Measurements from ENCODE around the gene ZNF19.

The ZNF19 gene

DNA sequence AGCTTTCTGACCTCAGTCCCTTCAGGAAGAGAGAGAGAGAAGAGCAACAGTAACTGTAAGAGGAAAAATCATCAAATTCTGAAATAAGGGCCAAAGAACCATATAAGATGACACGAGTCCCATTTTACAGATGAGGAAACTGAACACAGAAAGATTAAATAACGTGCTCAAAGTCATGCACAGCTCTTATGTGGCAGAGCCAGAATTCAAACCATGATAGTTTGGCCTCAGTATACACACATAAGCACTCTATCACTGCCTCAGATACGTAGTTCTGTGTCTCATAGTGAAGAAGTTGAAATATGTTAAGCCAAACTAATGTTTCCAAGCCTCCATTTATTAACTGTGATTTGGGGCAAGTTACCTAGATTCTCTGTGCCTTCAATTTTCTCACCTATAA lies 1.9 kb upstream of the ZNF19 start:
- in situ Hi-C loops (cut with MboI; ENCODE audit: low sequenced_read_pairs), result no loop called here

DNA sequence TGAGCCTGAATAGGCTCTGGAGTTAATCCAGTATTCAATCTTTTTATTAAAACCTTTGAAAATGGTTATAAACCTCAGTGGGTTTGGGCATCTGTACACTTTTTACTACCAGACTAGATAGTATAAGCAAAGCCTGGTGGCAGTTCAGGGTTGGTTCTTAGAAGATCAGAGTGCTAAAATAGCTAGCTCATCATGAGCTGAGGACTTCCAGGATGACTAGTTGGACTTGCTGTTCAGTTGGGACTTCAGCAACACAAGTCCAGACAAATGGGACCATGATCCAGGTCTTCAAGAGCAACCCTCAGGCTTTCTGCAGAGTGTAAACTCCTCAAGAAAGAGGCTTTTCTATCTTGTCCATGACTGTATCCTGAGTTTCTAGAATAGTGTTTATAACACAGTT lies 1.2 kb upstream of the ZNF19 start:
- in situ Hi-C loops (cut with MboI; ENCODE audit: low sequenced_read_pairs), result no loop called here

DNA sequence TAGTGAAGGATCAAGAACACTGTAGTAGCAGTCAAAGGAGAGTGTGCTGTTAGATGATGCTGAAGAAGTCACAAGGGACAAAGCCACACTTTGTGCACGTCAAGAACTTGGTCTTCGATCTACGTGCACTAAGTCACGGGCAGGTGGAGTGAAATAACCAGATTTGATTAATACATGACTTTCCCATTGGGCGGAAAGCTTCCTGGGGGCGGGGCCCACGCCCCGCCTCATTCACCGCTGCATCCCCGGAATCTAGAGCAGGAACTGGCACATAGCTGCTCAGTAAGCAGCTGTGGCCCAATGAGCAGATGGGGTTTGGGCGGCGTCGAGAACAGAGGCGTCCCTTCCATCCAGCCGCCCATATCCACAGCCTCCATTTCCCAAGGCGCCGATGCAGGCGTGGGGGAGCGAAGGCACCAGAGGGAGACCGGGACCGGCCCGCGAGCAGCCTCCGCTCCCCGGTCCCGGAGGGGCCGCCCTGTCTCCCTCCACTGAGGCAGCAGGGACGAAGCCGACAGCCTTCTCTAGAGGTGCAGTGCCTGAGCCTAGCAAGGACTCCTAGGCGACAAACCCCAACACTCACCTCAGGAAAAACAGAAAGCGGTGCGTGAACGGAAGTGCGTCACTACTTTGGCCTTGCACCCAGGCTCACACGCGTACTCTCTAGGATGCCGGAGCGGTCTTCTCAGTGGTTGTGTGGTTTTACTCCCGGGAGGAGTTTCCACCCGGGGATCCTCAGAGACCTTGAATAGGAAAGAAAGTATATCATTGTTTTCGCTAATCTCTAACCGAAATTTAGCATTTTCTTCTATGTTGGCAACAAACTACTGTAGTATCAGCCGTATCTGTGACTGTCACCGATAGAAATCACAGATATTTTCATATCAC lies 4.9 kb downstream of the ZNF19 start:
- in situ Hi-C loops (cut with MboI; ENCODE audit: low sequenced_read_pairs), result no loop called here

DNA sequence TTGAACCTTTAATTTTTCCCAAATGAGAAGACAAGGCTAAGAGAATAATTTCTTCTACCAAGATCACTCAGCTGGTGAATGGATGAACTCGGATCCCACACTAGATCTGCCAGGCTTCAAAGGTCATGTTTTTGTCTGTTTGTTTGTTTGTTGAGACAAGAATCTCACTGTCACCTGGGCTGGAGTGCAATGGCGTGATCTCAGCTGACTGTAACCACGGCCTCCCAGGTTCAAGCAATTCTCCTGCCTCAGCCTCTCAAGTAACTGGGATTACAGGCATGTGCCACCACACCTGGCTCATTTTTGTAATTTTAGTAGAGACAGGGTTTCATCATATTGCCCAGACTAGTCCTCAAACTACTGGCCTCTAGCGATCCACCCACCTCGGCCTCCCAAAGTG lies 6.6 kb downstream of the ZNF19 start:
- in situ Hi-C loops (cut with MboI; ENCODE audit: low sequenced_read_pairs), result no loop called here

DNA sequence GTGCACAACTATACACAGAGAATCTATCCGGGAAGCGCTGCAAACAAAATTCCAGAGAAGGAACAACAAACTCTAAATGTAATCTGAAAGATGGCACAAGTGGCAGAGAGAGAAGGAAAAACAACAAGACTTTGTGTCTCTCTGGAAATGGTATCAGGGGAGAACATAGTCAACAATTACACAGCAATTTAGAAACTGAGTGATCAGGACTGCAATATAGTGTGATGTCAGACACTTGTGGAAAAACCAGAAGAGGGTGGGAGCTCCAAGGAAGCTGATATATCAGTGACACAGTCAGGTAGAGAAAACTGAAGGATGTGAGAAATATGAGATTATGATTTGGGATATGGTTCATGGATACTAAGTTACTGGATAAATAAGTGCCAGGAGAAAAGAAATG lies 8.2 kb downstream of the ZNF19 start:
- in situ Hi-C loops (cut with MboI; ENCODE audit: low sequenced_read_pairs), result no loop called here

DNA sequence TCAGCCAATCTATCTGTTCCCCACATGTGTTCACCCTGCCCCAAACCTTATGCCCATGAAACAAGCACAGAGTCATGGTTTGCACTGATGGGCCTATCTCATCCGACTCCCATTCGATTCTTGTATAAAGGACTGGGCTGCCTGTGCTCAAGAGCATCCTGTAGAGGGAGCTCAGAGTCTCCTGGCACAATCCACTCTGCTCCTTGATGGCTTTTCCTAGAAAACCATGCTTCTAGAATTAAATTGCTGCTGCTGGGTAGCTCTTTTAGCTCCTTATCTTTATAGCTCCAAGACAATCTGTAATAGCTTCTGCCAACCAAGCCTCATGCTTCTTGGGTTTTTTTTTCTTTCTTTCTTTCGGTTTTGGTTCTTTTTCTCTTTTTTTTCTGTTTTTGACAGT lies 9.7 kb downstream of the ZNF19 start:
- in situ Hi-C loops (cut with MboI; ENCODE audit: low sequenced_read_pairs), result no loop called here

DNA sequence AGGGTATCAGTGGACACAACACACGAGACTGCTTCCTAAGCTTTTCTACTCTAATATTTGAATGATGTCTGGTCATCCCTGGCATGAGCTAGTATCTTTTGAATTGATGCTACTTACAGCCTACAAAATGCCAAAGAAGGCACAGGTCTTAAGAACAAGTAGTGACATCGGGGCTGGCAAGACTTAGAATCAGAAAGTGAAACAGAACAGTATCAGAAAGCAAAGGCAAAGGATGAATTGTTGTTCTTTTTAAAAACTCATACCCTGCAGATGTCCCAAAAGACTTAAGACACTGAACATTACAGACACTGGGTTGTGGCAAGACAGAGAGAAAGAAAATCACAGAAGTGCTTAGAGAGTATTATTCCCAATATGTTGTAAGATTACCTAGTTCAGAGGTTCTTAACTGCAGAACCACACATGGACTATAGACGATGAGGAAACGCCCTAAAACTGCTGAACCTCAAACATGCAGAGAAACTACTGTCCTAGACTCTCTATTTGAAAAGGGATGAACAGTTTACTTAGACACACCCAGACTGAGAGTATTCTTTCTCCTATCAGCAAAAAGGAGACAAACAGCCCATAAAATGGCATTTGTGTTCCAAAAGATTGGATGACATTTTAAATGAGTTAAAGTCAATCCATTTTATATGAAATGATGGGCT lies 12.5 kb downstream of the ZNF19 start:
- in situ Hi-C loops (cut with MboI; ENCODE audit: low sequenced_read_pairs), result no loop called here

DNA sequence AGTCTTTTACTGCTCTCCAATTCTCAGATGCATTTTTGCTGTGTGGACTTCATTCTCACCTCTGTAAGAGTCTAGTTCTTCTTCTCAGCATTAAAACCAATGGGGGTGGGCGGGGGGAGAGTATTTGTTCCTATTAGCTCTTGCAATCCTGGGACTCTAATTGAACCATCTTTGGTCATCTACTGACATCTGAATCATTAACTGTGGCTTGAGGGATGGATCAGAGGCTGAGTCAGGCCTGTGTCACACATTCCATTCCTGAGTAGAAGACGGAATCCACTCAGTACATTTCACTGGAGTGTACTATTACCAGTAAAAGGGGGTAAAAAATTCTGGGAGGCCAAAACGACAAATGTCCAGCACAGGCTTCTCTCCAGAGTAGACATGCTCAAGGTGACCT lies 14.3 kb downstream of the ZNF19 start:
- in situ Hi-C loops (cut with MboI; ENCODE audit: low sequenced_read_pairs), result no loop called here

DNA sequence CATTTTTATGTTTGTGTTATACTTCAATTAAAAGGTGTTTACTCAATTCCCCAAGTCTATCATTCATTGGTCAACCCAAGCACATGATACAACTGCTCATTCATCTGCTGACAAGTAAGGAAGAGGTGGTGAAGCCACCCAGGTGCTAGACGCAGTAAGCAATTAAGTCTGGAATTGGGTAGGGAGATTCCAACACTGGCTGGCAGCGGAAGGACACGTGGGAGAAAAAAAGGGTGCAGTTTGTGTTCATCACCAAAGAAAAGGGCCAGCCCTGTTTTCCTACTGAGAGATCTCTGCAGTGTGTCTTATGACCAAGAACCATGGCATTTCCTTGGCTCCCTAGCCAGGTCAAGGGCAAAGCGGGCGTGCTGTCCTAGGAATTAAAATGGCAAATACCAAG lies 15.2 kb downstream of the ZNF19 start:
- in situ Hi-C loops (cut with MboI; ENCODE audit: low sequenced_read_pairs), result no loop called here

DNA sequence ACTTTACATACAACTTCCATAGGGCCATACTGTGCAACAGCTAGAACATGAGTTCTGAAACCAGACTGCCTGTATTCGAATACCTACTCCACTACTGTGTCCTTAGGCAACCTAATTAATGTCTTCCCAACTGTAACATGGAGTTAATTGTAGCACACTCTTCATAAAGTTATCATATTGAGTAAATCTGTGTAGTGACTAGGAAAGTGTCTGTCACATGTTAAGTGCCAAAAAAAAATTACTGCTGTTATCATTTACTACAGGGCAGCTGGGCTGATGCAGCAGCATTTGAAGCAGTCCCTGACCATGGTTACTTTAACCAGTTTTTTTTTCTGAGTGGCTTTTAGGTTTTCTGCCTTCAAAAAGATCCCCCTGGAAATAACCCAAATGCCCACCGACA lies 16.2 kb downstream of the ZNF19 start:
- in situ Hi-C loops (cut with MboI; ENCODE audit: low sequenced_read_pairs), result no loop called here

DNA sequence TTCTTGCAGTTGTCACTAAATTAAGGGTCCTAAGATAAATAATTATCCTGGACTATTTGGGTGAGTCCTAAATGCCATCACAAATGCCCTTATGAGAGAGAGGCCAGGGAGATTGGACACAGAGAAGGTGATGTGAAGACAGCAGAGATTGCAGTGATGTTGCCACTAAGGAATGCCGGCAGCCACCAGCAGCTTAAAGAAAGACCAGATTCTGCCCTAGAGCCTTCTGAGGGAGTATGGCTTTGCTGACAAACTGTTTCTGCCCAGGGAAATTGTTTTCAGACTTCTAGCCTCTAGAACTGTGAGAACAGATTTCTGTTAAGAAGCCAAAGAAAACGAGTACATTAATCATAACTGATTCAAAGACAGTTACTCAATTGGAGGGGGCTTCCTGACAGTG lies 17.1 kb downstream of the ZNF19 start:
- in situ Hi-C loops (cut with MboI; ENCODE audit: low sequenced_read_pairs), result no loop called here

DNA sequence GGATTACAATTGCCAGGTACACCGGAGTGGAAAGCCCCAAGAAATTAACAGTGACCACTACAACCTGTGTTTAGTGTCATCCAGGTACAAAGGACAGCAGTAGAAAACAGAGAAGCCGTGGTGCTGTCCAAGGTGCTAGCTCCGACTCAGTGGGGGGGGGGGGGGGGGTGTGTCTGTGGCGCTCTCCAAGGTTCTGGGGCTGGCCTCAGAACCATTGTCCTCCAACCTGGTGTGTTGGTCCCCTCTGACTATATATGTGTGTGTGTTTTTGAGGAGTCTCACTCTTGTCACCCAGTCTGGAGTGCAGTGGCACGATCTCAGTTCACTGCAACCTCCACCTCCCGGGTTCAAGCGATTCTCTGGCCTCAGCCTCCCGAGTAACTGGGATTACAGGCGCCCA lies 21.3 kb downstream of the ZNF19 start:
- in situ Hi-C loops (cut with MboI; ENCODE audit: low sequenced_read_pairs), result no loop called here

DNA sequence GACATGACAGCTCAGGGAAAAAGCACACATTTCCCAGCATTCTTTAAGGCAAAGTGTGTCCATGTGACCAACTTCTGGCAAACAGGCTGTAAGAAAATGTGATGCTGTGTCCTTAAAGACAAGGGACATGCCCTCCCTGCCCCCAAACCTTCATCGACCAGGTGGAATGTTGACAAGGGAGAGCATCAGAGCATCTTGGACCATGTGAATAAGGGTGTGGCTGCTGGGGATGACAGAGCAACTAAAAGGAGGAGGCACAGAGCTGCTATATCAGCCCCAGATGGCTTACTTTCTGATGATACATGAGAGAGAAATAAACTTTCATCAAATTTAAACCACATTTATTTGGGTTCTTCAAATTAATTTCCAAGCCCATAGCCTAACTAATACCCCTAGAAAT lies 24.9 kb downstream of the ZNF19 start:
- in situ Hi-C loops (cut with MboI; ENCODE audit: low sequenced_read_pairs), result no loop called here

DNA sequence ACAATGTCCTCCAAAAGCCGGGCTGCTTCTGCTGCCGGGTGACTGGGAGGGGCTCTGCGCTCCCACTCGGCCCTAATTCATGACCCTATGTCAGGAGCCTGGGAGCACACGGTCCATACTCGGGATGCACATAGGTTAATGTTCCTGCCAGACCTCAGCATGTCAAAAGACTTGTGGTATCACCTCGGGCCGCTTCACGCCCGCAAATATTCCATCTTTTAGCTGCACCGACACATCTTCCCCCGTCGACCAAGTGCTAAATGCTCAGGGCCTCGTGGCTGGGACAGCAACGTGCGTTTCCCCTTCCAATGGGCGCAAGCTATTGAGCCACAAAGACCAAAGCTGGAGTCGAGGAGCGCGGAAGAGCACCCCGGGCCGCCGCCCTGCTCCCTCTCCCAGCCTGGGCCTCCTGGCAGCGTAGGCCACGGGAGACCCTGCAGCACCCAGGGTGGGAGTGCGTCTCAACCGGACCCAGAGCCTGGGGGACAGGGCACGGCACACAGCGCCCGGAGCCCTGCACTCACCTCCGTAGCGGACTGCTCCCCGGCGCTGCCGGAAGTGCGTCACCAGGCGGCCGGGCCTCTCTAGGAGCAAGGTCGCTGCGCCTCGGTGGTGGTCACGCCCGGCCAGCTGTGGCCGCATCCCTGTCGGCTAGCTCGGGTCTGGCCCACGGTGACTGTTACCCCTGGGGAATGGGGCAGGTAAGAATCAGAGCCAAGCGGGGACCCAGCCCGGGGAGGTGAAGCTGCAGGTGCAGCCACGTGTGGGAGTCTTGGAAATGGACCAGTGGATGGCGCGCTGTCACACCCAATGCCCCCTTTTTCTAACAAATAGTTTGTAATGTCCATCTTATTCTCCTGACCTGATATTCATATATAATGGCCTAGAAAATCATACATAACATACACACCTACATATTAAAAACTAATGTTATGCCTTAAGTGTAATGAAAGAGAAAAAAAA lies 27.2 kb downstream of the ZNF19 start, which contains the start of gene ZNF23:
Gene ZNF23 (minus strand): TSS at position 562 of the 963 bp plus-strand sequence. CDS start 5,451 bp downstream, outside the sequence.
- in situ Hi-C loops (cut with MboI; ENCODE audit: low sequenced_read_pairs), result no loop called here

DNA sequence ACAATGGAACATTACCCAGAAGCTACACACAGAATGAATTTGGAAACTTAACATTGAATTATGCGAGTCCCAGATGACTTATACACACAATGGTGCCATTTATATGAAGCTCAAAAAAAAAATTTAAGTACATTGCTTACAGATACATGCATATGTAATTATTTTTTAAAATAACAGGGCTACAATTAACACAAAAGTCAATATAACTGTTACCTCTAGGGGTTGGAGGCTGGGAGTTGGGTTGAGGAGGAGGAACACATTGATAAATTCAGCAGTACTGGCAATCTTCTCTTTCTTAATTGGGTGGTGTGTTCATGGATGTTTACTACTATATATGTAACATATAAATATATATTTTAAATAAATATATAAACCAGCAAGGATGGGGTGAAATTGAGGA lies 28.2 kb downstream of the ZNF19 start:
- in situ Hi-C loops (cut with MboI; ENCODE audit: low sequenced_read_pairs), result no loop called here

DNA sequence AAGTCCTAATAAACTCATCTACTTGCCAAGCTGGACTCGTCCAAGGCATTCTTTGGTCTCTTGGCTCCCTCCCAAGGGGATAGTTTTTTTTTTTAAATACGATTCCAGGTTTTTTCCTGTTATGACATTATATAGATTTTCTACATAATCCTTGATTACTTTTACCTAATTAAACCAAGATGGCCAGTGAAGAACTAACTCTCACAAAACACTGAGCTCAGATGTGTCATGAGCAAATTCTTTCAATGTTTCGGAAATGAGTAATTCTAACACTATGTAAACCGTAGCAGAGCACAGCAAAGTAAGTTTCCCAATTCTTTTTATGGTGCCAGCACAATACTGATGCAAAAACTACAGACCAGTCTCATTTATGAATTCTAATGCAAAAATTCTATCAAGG lies 28.9 kb downstream of the ZNF19 start:
- in situ Hi-C loops (cut with MboI; ENCODE audit: low sequenced_read_pairs), result no loop called here

DNA sequence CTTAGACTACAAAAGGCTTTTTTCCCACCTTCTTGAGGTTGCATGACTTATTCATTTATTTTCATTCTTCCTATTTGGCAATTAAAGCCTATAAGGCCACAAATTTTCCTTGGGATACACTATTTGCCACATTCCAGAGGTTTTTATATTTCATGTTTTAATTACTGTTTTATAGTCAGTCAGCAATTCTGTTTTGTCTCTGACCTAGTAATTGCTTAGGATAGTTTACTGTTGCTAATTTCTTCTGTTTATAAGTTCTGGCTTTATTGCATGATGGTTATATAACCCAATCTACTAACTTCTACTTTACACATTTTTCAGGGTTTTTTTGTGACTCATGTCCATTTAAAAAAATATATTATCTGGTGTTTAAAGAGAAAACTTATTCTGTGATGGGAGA lies 29.6 kb downstream of the ZNF19 start:
- in situ Hi-C loops (cut with MboI; ENCODE audit: low sequenced_read_pairs), result no loop called here

DNA sequence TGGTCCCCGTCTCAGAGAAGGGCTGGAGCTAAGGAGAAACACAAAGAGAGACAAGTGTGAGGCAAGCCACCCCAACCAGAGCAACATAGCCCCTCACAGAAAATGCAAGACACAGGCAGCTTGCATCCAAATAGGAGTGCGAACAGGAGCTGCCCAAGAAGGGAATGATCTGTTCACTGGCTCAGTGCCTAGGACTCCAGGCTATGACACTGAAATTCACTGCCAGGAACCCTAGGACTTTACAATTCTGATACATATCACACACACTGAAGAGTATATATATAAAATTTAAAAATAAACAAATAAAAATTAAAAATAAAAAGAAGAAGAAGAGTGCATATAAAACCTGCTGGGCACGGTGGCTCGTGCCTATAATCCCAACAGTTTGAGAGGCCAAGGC lies 32.3 kb downstream of the ZNF19 start:
- in situ Hi-C loops (cut with MboI; ENCODE audit: low sequenced_read_pairs), result no loop called here

DNA sequence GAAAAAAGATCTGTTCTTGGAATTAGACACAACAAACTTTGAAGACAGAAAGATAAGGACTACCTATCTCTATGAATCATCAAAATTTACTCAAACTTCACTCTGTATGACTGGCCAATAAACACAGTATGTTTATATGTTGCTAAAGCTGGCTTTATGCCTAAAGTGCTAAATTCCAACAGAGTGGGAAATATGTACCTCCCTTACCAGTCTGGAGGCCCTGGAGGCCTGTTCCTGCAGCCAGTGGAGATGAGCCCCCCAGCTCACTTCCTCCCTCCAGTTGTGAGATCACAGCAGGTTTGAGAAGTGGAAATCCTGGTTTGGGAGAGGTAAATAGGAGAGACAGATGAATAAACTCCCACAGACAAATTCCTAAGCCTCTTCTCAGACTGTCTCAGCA lies 36.1 kb downstream of the ZNF19 start:
- in situ Hi-C loops (cut with MboI; ENCODE audit: low sequenced_read_pairs), result no loop called here

DNA sequence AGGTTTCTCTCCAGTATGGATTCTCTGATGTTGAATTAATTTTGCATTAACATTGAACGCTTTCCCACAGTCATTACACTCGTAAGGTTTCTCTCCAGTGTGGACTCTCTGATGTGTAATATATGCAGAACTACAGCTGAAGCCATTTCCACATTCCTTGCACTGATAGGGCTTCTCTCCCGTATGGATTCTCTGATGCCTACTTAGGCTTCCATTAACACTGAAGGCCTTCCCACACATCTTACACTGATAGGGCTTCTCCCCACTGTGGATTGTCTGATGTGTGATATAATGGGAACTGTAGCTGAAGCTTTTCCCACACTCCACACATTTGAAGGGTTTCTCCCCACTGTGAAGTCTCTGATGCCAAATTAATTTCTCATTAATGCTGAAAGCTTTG lies 40.1 kb downstream of the ZNF19 start:
- in situ Hi-C loops (cut with MboI; ENCODE audit: low sequenced_read_pairs), result no loop called here

DNA sequence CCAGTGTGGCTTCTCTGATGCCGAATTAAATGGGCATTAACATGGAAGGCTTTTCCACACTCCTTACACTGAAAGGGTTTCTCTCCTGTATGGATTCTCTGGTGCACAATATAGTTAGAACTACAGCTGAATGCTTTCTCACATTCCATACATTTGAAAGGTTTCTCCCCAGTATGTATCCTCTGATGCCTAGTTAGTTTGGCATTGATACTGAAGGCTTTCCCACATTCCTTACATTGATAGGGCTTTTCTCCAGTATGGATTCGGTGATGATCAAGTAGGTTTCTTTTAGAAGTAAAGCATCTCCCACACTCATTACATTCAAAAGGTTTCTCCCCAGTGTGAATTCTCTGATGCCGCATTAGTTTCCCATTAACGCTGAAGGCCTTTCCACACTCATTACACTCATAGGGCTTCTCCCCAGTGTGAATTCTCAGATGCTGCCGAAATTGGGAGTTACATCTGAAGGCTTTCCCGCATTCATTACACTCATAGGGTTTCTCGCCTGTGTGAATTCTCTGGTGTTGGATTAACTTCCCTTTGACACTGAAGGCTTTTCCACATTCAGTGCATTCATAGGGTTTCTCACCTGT lies 40.8 kb downstream of the ZNF19 start:
- in situ Hi-C loops (cut with MboI; ENCODE audit: low sequenced_read_pairs), result no loop called here
